Kidney (tissue), 14 donors: ENCODE measurements around the gene RASAL2. TPM values are rescaled to one million over a fixed set of nuclear protein-coding genes. Genes with fewer than 3 reads are reported as not detected.
"Not testable (repeated sequence)": the region's sequence is repeated elsewhere in the genome, so short reads cannot be mapped to it uniquely, and the experiment has no call there.

Experiments used
- DNase-seq, 5 donors: peaks; one replicate each; pipeline ENCODE4 v3.0.0-alpha.2; 2013 to 2020
- FAIRE-seq: peaks from 2 replicates; lab custom pipeline; 2012; peaks lifted over from hg19 to GRCh38; lab: Jason Lieb, UNC
- H3K27ac ChIP-seq, 2 donors: one replicate each; pipeline ENCODE4 v1.7.0; 2013; ENCODE audit warnings: low read depth in 2 of 2, low read length in 2 of 2, inconsistent platforms in 1 of 2
- H3K27me3 ChIP-seq: one replicate; pipeline ENCODE4 v1.7.1; 2013; ENCODE audit warnings: low read length, inconsistent platforms; ENCODE audit not compliant: control insufficient read depth, insufficient read depth
- H3K36me3 ChIP-seq, 3 donors: one replicate each; pipeline versions ENCODE4 v1.7.0 to v1.7.1; 2013; ENCODE audit warnings: low read length in 3 of 3, control low read depth in 1 of 3, inconsistent platforms in 1 of 3; ENCODE audit not compliant: insufficient read depth in 3 of 3, control insufficient read depth in 2 of 3
- H3K4me1 ChIP-seq, 3 donors: one replicate each; pipeline versions ENCODE4 v1.7.0 to v1.7.1; 2013; ENCODE audit warnings: low read length in 3 of 3, inconsistent platforms in 1 of 3, low read depth in 1 of 3; ENCODE audit not compliant: control insufficient read depth in 2 of 3, insufficient read depth in 2 of 3
- H3K4me3 ChIP-seq, 3 donors: one replicate each; pipeline versions ENCODE4 v1.7.0 to v1.8.1; 2013; ENCODE audit warnings: low read length in 3 of 3, control low read depth in 1 of 3, inconsistent platforms in 1 of 3
- H3K9ac ChIP-seq, 3 donors: one replicate each; pipeline versions ENCODE4 v1.7.0 to v1.7.1; 2013; ENCODE audit warnings: low read length in 3 of 3, control low read depth in 1 of 3, inconsistent platforms in 1 of 3
- H3K9me3 ChIP-seq, 3 donors: one replicate each; pipeline versions ENCODE4 v1.7.0 to v1.7.1; 2013; ENCODE audit warnings: low read length in 3 of 3, control low read depth in 1 of 3, inconsistent platforms in 1 of 3; ENCODE audit not compliant: control insufficient read depth in 2 of 3, insufficient read depth in 1 of 3
- CTCF ChIP-seq: IDR thresholded peaks from 3 replicates; pipeline ENCODE4 v1.5.1; 2012; ENCODE audit warnings: mild to moderate bottlenecking, moderate library complexity, borderline replicate concordance; ENCODE audit not compliant: insufficient read depth; ENCODE audit errors: extremely low read depth
- intact Hi-C: fragments of 100-400 bp; cut with DNase I; formaldehyde crosslinking; loops from one replicate; pipeline ENCODE4 v1.11.1; 2022
- polyA plus RNA-seq: library from polyadenylated mRNA; stranded (reverse); fragments of 350-450 nt; fragmentation: Illumina TruSeq; extraction: RNeasy Lipid Tissue Mini Kit (QIAGEN cat#74804); gene quantifications from one replicate; pipeline ENCODE4 v1.2.3, GENCODE V29; 2014; ENCODE audit warnings: low read depth, low replicate concordance; ENCODE audit not compliant: insufficient read depth
- total RNA-seq: library from RNA; stranded (reverse); fragmentation: NEBNext Ultra II Directional; extraction: Animal tissue kit (Norgen Biotek cat#: 25700); gene quantifications from one replicate; pipeline ENCODE4 v1.2.1, GENCODE V29; 2021
- donor health status: control.
- donor health status: control.
- donor health status: control.
- donor health status: control.
- donor health status: control.
- donor health status: DM: yes; HTN: yes; CAD: no.
- donor health status: Normal renal cell carcinoma (clear cell type).

Gene RASAL2
- total and polyA plus RNA-seq, 2 donors from 2014 or later = 2.2 to 26.5 TPM

- no peak overlapping the region for H3K9ac ChIP-seq
- FAIRE-seq (no peak), DNase-seq (no peak)
- H3K36me3 ChIP-seq = no peaks in the 10 kb centered on the region
- no peak for TF ChIP-seq CTCF
- H3K27me3 ChIP-seq = no peaks in the 10 kb centered on the region
- H3K9me3 ChIP-seq = no peaks in the 10 kb centered on the region
- H3K4me3 ChIP-seq = no peak overlapping the region
- intact Hi-C loops = no loop called here
- H3K4me1 ChIP-seq = no peaks in the 10 kb centered on the region
- H3K27ac ChIP-seq = no peak overlapping the region
These were observed 7.1 kb upstream of the RASAL2 start for GRCh38 chr1:178086766-178087165.

GRCh38 chr1:178088651-178089050, 5.3 kb upstream of the RASAL2 start:
- Histone ChIP-seq H3K9ac (no peak overlapping the region), H3K27me3 (no peaks in the 10 kb centered on the region), H3K36me3 (no peaks in the 10 kb centered on the region), H3K27ac (no peak overlapping the region), H3K9me3 (no peaks in the 10 kb centered on the region), H3K4me3 (no peak overlapping the region), H3K4me1 (no peaks in the 10 kb centered on the region)
- FAIRE-seq (no peak), DNase-seq (no peak)
- no peak for TF ChIP-seq CTCF
- intact Hi-C loops = no loop called here

- H3K36me3 ChIP-seq, H3K4me1 ChIP-seq, intact Hi-C loops, FAIRE-seq, H3K9me3 ChIP-seq, DNase-seq, H3K27me3 ChIP-seq, H3K4me3 ChIP-seq, H3K27ac ChIP-seq, H3K9ac ChIP-seq: not testable (repeated sequence)
These were observed 2.5 kb upstream of the RASAL2 start for GRCh38 chr1:178091454-178091853.

- FAIRE-seq (no peak), DNase-seq (no peak)
- Histone ChIP-seq H3K4me1 (peaks cover 0 to 9% (median 5%) of the 10 kb centered on the region in 3 donors), H3K9ac (no peak overlapping the region), H3K4me3 (no peak overlapping the region), H3K27me3 (no peaks in the 10 kb centered on the region), H3K36me3 (no peaks in the 10 kb centered on the region), H3K9me3 (no peaks in the 10 kb centered on the region), H3K27ac (no peak overlapping the region)
- intact Hi-C loops = no loop called here
- TF ChIP-seq CTCF = no peak
These were observed 1.7 kb upstream of the RASAL2 start for GRCh38 chr1:178091986-178092745.
